Keratinocyte (primary cell): ENCODE measurements around the gene RNF130.

Source experiments
- CTCF ChIP-seq, 3 experiments: IDR thresholded peaks in 1 of 3; conservative IDR thresholded peaks in 1 of 3; optimal IDR thresholded peaks in 1 of 3; 2 replicates in 2 of 3; 3 replicates in 1 of 3; pipeline versions ENCODE3 to v1.5.1; 2011; ENCODE audit warnings: low read length in 3 of 3, mild to moderate bottlenecking in 3 of 3, moderate library complexity in 2 of 3, control low read depth in 1 of 3, inconsistent platforms in 1 of 3; ENCODE audit not compliant: insufficient read depth in 2 of 3; ENCODE audit errors: extremely low read depth in 1 of 3
- EZH2 ChIP-seq: IDR thresholded peaks from one replicate; pipeline ENCODE4 v1.6.1; 2012; ENCODE audit warnings: inconsistent platforms, mild to moderate bottlenecking, low read length, moderate library complexity

GRCh38 chr5:180100621-180101450, 29.3 kb upstream of the RNF130 start:
- TF ChIP-seq CTCF (optimal IDR thresholded peaks at IDR 0.05 in 1 of 3, IDR thresholded peaks at IDR 0.05 in 1 of 3, conservative IDR thresholded peaks at IDR 0.05 in 1 of 3; ENCODE audit: extremely low read depth in 1 of 3, insufficient read depth in 2 of 3, low read length in 3 of 3) (no peak), EZH2 (no peak)
